Neuronal stem cell (in vitro differentiated cells): ENCODE measurements around the gene FBXW7.

ENCODE experiments used
- DNase-seq: peaks from one replicate; pipeline ENCODE4 v3.0.0-alpha.2; 2013; ENCODE audit warnings: low spot score
- H2AFZ ChIP-seq: one replicate; pipeline ENCODE4 v1.6.1; 2013; ENCODE audit warnings: mild to moderate bottlenecking, low read length, inconsistent platforms
- H2AK5ac ChIP-seq: 2 replicates; pipeline ENCODE4 v1.6.1; 2013; ENCODE audit warnings: low read depth, mild to moderate bottlenecking, inconsistent platforms, low read length, moderate library complexity, mixed read lengths
- H2BK120ac ChIP-seq: 2 replicates; pipeline ENCODE4 v1.6.1; 2013; ENCODE audit warnings: low read depth, mild to moderate bottlenecking, inconsistent platforms, low read length, moderate library complexity, mixed read lengths
- H2BK12ac ChIP-seq: one replicate; pipeline ENCODE4 v1.6.1; 2013; ENCODE audit warnings: low read length, inconsistent platforms
- H2BK15ac ChIP-seq: 2 replicates; pipeline ENCODE4 v1.6.1; 2013; ENCODE audit warnings: mild to moderate bottlenecking, low read length, inconsistent platforms, mixed read lengths
- H2BK5ac ChIP-seq: one replicate; pipeline ENCODE4 v1.6.1; 2013; ENCODE audit warnings: inconsistent platforms, mild to moderate bottlenecking, low read length, moderate library complexity
- H3K14ac ChIP-seq: one replicate; pipeline ENCODE4 v1.6.1; 2013; ENCODE audit warnings: low read length, inconsistent platforms
- H3K18ac ChIP-seq: 2 replicates; pipeline ENCODE4 v1.6.1; 2013; ENCODE audit warnings: low read length, inconsistent platforms
- H3K23ac ChIP-seq: 2 replicates; pipeline ENCODE4 v1.6.1; 2013; ENCODE audit warnings: low read depth, mild to moderate bottlenecking, mixed read lengths, low read length, inconsistent platforms; ENCODE audit not compliant: poor library complexity
- H3K27ac ChIP-seq: replicated peaks from 3 replicates; pipeline ENCODE4 v1.5.1; 2013; ENCODE audit warnings: low read length, inconsistent platforms
- H3K27me3 ChIP-seq, 3 experiments: 2 replicates each; pipeline ENCODE4 v1.6.1; 2013; ENCODE audit warnings: low read length in 3 of 3, mild to moderate bottlenecking in 2 of 3, inconsistent platforms in 1 of 3, low read depth in 1 of 3, mixed read lengths in 1 of 3, moderate library complexity in 1 of 3; ENCODE audit not compliant: control insufficient read depth in 3 of 3, insufficient read depth in 3 of 3
- H3K36me3 ChIP-seq, 2 donors: replicated peaks in 1 of 2; 2 replicates each; pipeline ENCODE4 v1.6.1; 2013; ENCODE audit warnings: low read length in 2 of 2; ENCODE audit not compliant: control insufficient read depth in 2 of 2, insufficient read depth in 2 of 2
- H3K4ac ChIP-seq: 2 replicates; pipeline ENCODE4 v1.6.1; 2013; ENCODE audit warnings: inconsistent platforms, mild to moderate bottlenecking, low read length, moderate library complexity
- H3K4me1 ChIP-seq, 2 donors: 1 replicate in 1 of 2; 2 replicates in 1 of 2; pipeline ENCODE4 v1.6.1; 2013; ENCODE audit warnings: low read length in 2 of 2, low read depth in 1 of 2; ENCODE audit not compliant: control insufficient read depth in 2 of 2, insufficient read depth in 1 of 2
- H3K4me2 ChIP-seq: one replicate; pipeline ENCODE4 v1.6.1; 2013; ENCODE audit warnings: mild to moderate bottlenecking, low read length, inconsistent platforms; ENCODE audit not compliant: insufficient read depth, poor library complexity, severe bottlenecking
- H3K4me3 ChIP-seq, 2 donors: 2 replicates each; pipeline ENCODE4 v1.5.1; 2013; ENCODE audit warnings: low read length in 2 of 2, mild to moderate bottlenecking in 2 of 2, inconsistent platforms in 1 of 2, moderate library complexity in 1 of 2
- H3K79me1 ChIP-seq: one replicate; pipeline ENCODE4 v1.6.1; 2013; ENCODE audit warnings: low read depth, mild to moderate bottlenecking, inconsistent platforms, low read length, moderate library complexity
- H3K9ac ChIP-seq: one replicate; pipeline ENCODE4 v1.6.1; 2013; ENCODE audit warnings: mild to moderate bottlenecking, low read depth, low read length, inconsistent platforms; ENCODE audit not compliant: poor library complexity
- H3K9me3 ChIP-seq, 2 donors: replicated peaks in 1 of 2; 2 replicates each; pipeline versions ENCODE3 to v1.6.1; 2013; ENCODE audit warnings: low read length in 2 of 2, mild to moderate bottlenecking in 2 of 2, inconsistent platforms in 1 of 2, low read depth in 1 of 2, mixed read lengths in 1 of 2, moderate library complexity in 1 of 2; ENCODE audit not compliant: control insufficient read depth in 2 of 2, insufficient read depth in 1 of 2
- H4K8ac ChIP-seq: one replicate; pipeline ENCODE4 v1.6.1; 2013; ENCODE audit warnings: low read depth, mild to moderate bottlenecking, inconsistent platforms, low read length, moderate library complexity
- H4K91ac ChIP-seq: one replicate; pipeline ENCODE4 v1.6.1; 2013; ENCODE audit warnings: low read length, low read depth, mild to moderate bottlenecking, inconsistent platforms; ENCODE audit not compliant: poor library complexity
- WGBS, 2 donors: extraction: QIAGEN DNeasy Blood & Tissue Kit; methylation state at CpG; one replicate each; pipeline ENCODE4 v1.1.7; 2013; ENCODE audit warnings: missing lambda C conversion rate in 2 of 2, mixed read lengths in 1 of 2; ENCODE audit not compliant: insufficient read length in 2 of 2, insufficient replicate concordance in 1 of 2; ENCODE audit errors: extremely low coverage in 2 of 2; 5-methylcytosine and 5-hydroxymethylcytosine counted together

Gene FBXW7

DNA sequence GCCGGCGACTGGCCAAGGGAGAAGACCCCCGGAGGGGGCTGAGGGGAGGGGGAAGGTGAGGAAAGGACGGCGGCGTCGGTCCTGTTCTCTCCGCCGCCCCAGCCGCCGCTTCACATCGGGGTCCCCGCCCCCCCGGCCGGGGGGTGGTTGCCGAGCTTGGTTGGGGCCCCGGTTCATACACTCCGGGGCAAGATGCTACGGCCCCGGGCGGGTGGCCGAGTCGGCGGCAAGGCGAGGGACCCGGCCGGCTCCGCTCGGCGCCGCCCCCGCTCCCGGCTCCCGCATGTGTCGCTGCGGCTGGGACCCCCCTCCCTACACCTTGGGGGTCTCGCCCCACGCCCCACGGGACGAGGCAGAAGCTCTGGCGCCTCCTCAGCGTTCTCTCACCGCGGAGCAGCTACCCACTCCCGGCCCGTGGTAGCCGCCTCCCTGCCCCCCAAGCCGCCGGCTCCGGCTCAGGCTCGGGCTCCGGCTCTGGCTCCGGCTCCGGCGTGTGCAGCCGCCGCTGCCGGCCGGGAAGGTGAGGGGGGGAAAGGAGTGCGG, 461 bp downstream of the FBXW7 start:
- H4K8ac ChIP-seq, result no peak overlapping the region
- no peak overlapping the region for H2BK5ac ChIP-seq
- WGBS, 2 donors, result no CpG with 5 or more reads among the region's 60 CpGs

DNA sequence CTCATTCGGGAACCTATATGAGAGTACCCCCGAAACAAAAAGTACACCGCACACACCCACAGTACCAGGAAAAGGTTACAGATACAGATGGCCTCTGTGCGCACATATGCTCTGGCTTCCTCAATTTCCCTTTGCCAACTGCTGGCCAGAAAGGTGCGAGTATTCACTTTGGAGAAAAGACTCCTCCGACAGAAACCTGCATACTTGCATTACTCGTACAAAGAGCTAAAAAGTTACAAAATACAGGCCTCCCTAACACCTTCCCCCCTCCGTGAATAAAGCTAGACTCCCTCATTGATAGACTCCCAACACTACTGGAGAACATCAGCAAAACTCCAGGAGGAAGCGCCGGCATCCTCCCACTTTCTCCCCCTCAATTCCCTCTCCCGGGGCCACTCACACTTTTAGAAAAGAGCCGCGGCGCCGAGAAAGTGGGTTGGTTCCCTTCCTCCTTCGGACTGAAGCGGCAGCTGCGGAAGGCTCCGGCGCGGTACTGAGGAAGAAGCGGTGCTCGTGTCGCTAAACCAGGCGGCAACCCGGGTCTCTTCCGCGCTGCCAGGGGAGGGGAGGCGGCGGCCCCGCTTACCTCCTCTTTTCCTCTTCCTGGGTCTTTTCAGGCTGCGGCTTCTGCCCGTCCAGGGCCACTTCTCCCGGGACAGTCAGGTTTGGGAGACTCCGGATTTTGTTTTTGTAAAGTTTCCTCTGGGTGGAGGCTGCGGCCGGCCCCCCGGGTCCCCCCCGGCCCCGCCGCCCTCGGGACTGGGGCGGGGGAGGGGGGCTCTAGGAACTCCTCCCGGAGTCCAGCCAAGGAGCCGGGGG, 1.1 kb downstream of the FBXW7 start:
- H3K4me3 ChIP-seq, result peak overlapping the region; percentile 78 to 97
- no peak overlapping the region for H2BK5ac ChIP-seq
- H2AFZ ChIP-seq, result peak overlapping the region; percentile 91
- no peak overlapping the region for H2BK15ac ChIP-seq
- no peak for DNase-seq
- peak overlapping the region; percentile 93 for H3K18ac ChIP-seq
- H3K4me2 ChIP-seq, result peak overlapping the region; percentile 77
- no peak overlapping the region for H4K8ac ChIP-seq
- H3K27me3 ChIP-seq, result no peaks in the 10 kb centered on the region
- H2BK12ac ChIP-seq, result no peak overlapping the region
- no peak overlapping the region for H3K4ac ChIP-seq
- no peak overlapping the region for H4K91ac ChIP-seq
- no peak overlapping the region for H3K27ac ChIP-seq
- no peak overlapping the region for H3K14ac ChIP-seq
- H3K9ac ChIP-seq, result peak overlapping the region; percentile 60
- peaks cover 0 to 7% of the 10 kb centered on the region in 2 donors for H3K9me3 ChIP-seq
- no peak overlapping the region for H2BK120ac ChIP-seq
- H3K23ac ChIP-seq, result no peak overlapping the region
- no peak overlapping the region for H2AK5ac ChIP-seq
- peaks cover 3% of the 10 kb centered on the region for H3K79me1 ChIP-seq
- WGBS, 2 donors, result no CpG with 5 or more reads among the region's 45 CpGs
- H3K4me1 ChIP-seq, result peaks cover 5 to 27% of the 10 kb centered on the region in 2 donors
- H3K36me3 ChIP-seq, result peaks cover 6 to 26% of the 10 kb centered on the region in 2 donors

More for the DNA sequence above, 461 bp downstream of the FBXW7 start:
- Histone ChIP-seq H3K23ac (peak overlapping the region; percentile 8), H2BK120ac (no peak overlapping the region), H3K18ac (peak overlapping the region; percentile 93), H3K4me1 (peaks cover 5 to 27% of the 10 kb centered on the region in 2 donors), H3K14ac (peak overlapping the region; percentile 6), H3K36me3 (peaks cover 10 to 33% of the 10 kb centered on the region in 2 donors), H4K91ac (no peak overlapping the region), H3K9ac (peak overlapping the region; percentile 92), H3K9me3 (peaks cover 2 to 12% of the 10 kb centered on the region in 2 donors), H2AK5ac (no peak overlapping the region), H3K27me3 (no peaks in the 10 kb centered on the region), H2BK12ac (peak overlapping the region; percentile 22), H2AFZ (peak overlapping the region; percentile 91), H3K4ac (no peak overlapping the region), H3K79me1 (peaks cover 1% of the 10 kb centered on the region), H3K4me2 (peak overlapping the region; percentile 77), H2BK15ac (peak overlapping the region; percentile 75), H3K4me3 (peak overlapping the region; percentile 78 to 97), H3K27ac (peak overlapping the region; percentile 49)
- DNase-seq, result no peak

DNA sequence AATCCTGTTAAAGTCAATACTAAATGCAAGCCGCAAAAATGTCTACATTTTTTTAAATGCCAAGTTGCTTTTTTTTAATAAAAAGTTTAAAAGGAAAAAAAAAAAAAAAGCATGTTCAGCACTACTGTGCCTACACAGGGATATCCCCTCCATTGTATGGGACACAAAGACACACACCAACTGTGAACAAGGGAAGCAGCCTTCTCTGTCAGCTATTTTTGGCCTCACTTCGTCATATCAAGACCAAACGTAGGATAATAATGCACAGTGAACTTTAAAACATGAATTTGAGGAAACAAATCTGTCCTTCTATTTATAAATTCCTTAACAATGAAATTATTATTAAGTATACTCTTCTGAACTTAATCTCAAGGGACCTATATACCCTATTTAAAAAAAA, 4.4 kb downstream of the FBXW7 start:
- H3K14ac ChIP-seq, result no peak overlapping the region
- H4K8ac ChIP-seq, result no peak overlapping the region
- no peak overlapping the region for H2BK120ac ChIP-seq
- no peak overlapping the region for H2BK15ac ChIP-seq
- H2BK5ac ChIP-seq, result no peak overlapping the region
- no peak overlapping the region for H3K9ac ChIP-seq
- H3K9me3 ChIP-seq, result no peaks in the 10 kb centered on the region
- no peak overlapping the region for H3K4me3 ChIP-seq
- H3K18ac ChIP-seq, result no peak overlapping the region
- H3K4me2 ChIP-seq, result no peak overlapping the region
- H3K23ac ChIP-seq, result no peak overlapping the region
- H3K27ac ChIP-seq, result no peak overlapping the region
- H2AK5ac ChIP-seq, result no peak overlapping the region
- no peak overlapping the region for H2BK12ac ChIP-seq
- H3K4me1 ChIP-seq, result peaks cover 0 to 25% of the 10 kb centered on the region in 2 donors
- no peaks in the 10 kb centered on the region for H3K27me3 ChIP-seq
- no peak overlapping the region for H3K4ac ChIP-seq
- H3K36me3 ChIP-seq, result peaks cover 0 to 5% of the 10 kb centered on the region in 2 donors
- no CpG with 5 or more reads among the region's 3 CpGs for WGBS, 2 donors
- H2AFZ ChIP-seq, result no peak overlapping the region
- H3K79me1 ChIP-seq, result peaks cover 2% of the 10 kb centered on the region
- H4K91ac ChIP-seq, result no peak overlapping the region
- no peak for DNase-seq

DNA sequence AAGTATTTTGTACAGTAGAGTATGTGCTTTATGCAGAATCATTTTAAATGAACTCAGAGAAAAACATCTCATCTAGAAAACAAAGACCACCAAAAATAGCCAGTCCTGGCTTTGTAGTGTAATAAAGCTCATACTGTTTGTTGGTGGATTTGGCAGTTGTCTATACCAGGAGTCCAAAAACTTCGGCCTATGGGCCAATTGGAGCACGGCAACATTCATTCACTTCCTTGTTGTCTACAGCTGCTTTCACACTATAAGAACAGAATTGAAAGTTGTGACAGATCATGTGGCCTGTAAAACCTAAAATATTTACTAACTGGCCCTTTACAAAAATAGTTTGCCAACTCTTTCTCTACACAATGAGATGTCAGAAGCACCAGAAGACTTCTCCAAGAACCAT, 5.3 kb downstream of the FBXW7 start:
- Histone ChIP-seq H3K4me2 (no peak overlapping the region), H2BK5ac (no peak overlapping the region), H3K4me1 (peaks cover 0 to 25% of the 10 kb centered on the region in 2 donors), H3K4me3 (no peak overlapping the region), H3K18ac (no peak overlapping the region), H4K91ac (no peak overlapping the region), H2AK5ac (no peak overlapping the region), H2AFZ (no peak overlapping the region), H4K8ac (no peak overlapping the region), H3K9ac (no peak overlapping the region), H2BK120ac (no peak overlapping the region), H3K27ac (no peak overlapping the region), H3K23ac (no peak overlapping the region), H3K27me3 (no peaks in the 10 kb centered on the region), H3K4ac (no peak overlapping the region), H3K36me3 (peaks cover 0 to 5% of the 10 kb centered on the region in 2 donors), H3K9me3 (no peaks in the 10 kb centered on the region), H2BK15ac (no peak overlapping the region), H2BK12ac (no peak overlapping the region), H3K79me1 (peaks cover 2% of the 10 kb centered on the region), H3K14ac (no peak overlapping the region)
- DNase-seq, result no peak
- no CpG with 5 or more reads among the region's 2 CpGs for WGBS, 2 donors
